Pancreas (tissue), 10 donors: ENCODE measurements around the gene ACBD4. TPM values are rescaled to one million over a fixed set of nuclear protein-coding genes. Genes with fewer than 3 reads are reported as not detected.

ENCODE experiments used
- ATAC-seq, 4 donors: fragments of 200-7000 bp; cut with Tn5 transposase; one replicate each; pipeline versions ENCODE4 v1.8.0 to v1.9.1; 2020; ENCODE audit warnings: mild to moderate bottlenecking in 4 of 4, moderate library complexity in 4 of 4
- DNase-seq, 6 donors: peaks; one replicate each; pipeline ENCODE4 v3.0.0-alpha.2; 2020
- FAIRE-seq: peaks from 2 replicates; lab custom pipeline; 2012; peaks lifted over from hg19 to GRCh38; lab: Jason Lieb, UNC
- H3K27ac ChIP-seq, 4 donors: fragments of 200-600 bp; sonication (generic); 1 replicate in 3 of 4; 2 replicates in 1 of 4; pipeline versions ENCODE4 v1.5.0 to v1.8.0; 2020
- H3K27me3 ChIP-seq, 4 donors: fragments of 200-600 bp; one replicate each; pipeline ENCODE4 v1.8.0; 2021
- H3K36me3 ChIP-seq, 3 donors: fragments of 200-600 bp; sonication (generic) in 1 of 3; one replicate each; pipeline versions ENCODE4 v1.5.0 to v1.8.0; 2020 to 2021
- H3K4me1 ChIP-seq, 3 donors: fragments of 200-600 bp; one replicate each; pipeline ENCODE4 v1.8.0; 2021
- H3K4me3 ChIP-seq, 4 donors: fragments of 200-600 bp; sonication (generic) in 2 of 4; one replicate each; pipeline versions ENCODE4 v1.5.0 to v1.8.0; 2020 to 2021
- H3K9me3 ChIP-seq, 4 donors: fragments of 200-600 bp; one replicate each; pipeline ENCODE4 v1.8.0; 2021
- CTCF ChIP-seq, 4 donors: fragments of 200-600 bp; sonication (generic) in 3 of 4; IDR thresholded peaks; one replicate each; pipeline versions ENCODE4 v1.5.0 to v1.8.0; 2021; ENCODE audit warnings: antibody characterized with exemption in 4 of 4
- WGBS, 2 donors: extraction: QIAGEN DNeasy Blood & Tissue Kit; methylation state at CpG; one replicate each; pipeline ENCODE4 v1.1.7; 2013; 5-methylcytosine and 5-hydroxymethylcytosine counted together
- intact Hi-C, 3 donors: fragments of 100-400 bp; cut with DNase I; formaldehyde crosslinking; loops; one replicate each; pipeline versions ENCODE4 v1.11.1 to v1.14.2; 2022
- polyA plus RNA-seq, 2 donors: library from polyadenylated mRNA; stranded (reverse); fragments of 200-250 nt; gene quantifications; one replicate each; pipeline ENCODE4 v1.2.3, GENCODE V29; 2013
- total RNA-seq, 6 donors: library from RNA; stranded (reverse); fragmentation: NEBNext Ultra II Directional in 4 of 6; extraction: Animal tissue kit (Norgen Biotek cat#: 25700) in 4 of 6; gene quantifications; one replicate each; pipeline versions ENCODE4 v1.2.1 to v1.2.4, GENCODE V29; 2021 to 2023
- donor health status: healthy with polysubstance abuse.
- donor health status: DM: no; HTN: no; CAD: no; lungs with moderate emphysema.
- donor health status: DM: no; HTN: no; CAD: no.
- donor health status: control.
- donor health status: control.
- donor health status: Bipolar disorder and iron deficiency.
- donor health status: DM: yes; HTN: yes; CAD: no.
- donor health status: DM: no; HTN: no; CAD: no.
- donor health status: DM: no; HTN: no; CAD: no.
- donor health status: DM: yes; HTN: yes; CAD: no.

ACBD4 gene
- total and polyA plus RNA-seq, 8 donors: 10.6 to 39.0 (median 13.8) TPM

- 86 to 87% methylated on average over 5 of the region's 5 CpGs for WGBS, 2 donors
- Histone ChIP-seq H3K27ac (no peak overlapping the region), H3K9me3 (no peaks in the 10 kb centered on the region), H3K27me3 (no peaks in the 10 kb centered on the region), H3K36me3 (peaks cover 0 to 65% (median 37%) of the 10 kb centered on the region in 3 donors), H3K4me3 (no peak overlapping the region), H3K4me1 (no peaks in the 10 kb centered on the region)
- FAIRE-seq (no peak), ATAC-seq (no peak), DNase-seq (no peak)
- intact Hi-C loops: no loop called here
- no peak for TF ChIP-seq CTCF (IDR thresholded peaks at IDR 0.05)
Measured at GRCh38 chr17:45106096-45106495, 29.4 kb upstream of the ACBD4 start.

- intact Hi-C loops: no loop called here
- no peak for ATAC-seq
- Histone ChIP-seq H3K27me3 (no peaks in the 10 kb centered on the region), H3K9me3 (no peaks in the 10 kb centered on the region), H3K4me1 (no peaks in the 10 kb centered on the region), H3K36me3 (peaks cover 0 to 65% (median 37%) of the 10 kb centered on the region in 3 donors), H3K4me3 (no peak overlapping the region), H3K27ac (no peak overlapping the region)
- no peak for TF ChIP-seq CTCF (IDR thresholded peaks at IDR 0.05)
- 85 to 87% methylated on average over 5 of the region's 5 CpGs for WGBS, 2 donors
- no peak for FAIRE-seq
- DNase-seq: no peak
Measured at GRCh38 chr17:45106582-45106981, 28.9 kb upstream of the ACBD4 start.

GRCh38 chr17:45107293-45108010 lies 28.0 kb upstream of the ACBD4 start:
- no peak for ATAC-seq
- no peaks in the 10 kb centered on the region for H3K4me1 ChIP-seq
- intact Hi-C loops: no loop called here
- no peak overlapping the region for H3K4me3 ChIP-seq
- peaks cover 0 to 62% (median 37%) of the 10 kb centered on the region in 3 donors for H3K36me3 ChIP-seq
- H3K27ac ChIP-seq: no peak overlapping the region
- no peaks in the 10 kb centered on the region for H3K27me3 ChIP-seq
- no peak for DNase-seq
- no peak for TF ChIP-seq CTCF (IDR thresholded peaks at IDR 0.05)
- H3K9me3 ChIP-seq: no peaks in the 10 kb centered on the region
- WGBS, 2 donors: 84 to 87% methylated on average over 13 of the region's 13 CpGs
- FAIRE-seq: no peak

GRCh38 chr17:45108051-45108450 lies 27.4 kb upstream of the ACBD4 start:
- H3K36me3 ChIP-seq: peaks cover 0 to 56% (median 31%) of the 10 kb centered on the region in 3 donors
- intact Hi-C loops: no loop called here
- no peak for FAIRE-seq
- H3K27me3 ChIP-seq: no peaks in the 10 kb centered on the region
- H3K4me3 ChIP-seq: no peak overlapping the region
- DNase-seq: no peak
- 73 to 84% methylated on average over 9 of the region's 9 CpGs for WGBS, 2 donors
- TF ChIP-seq CTCF (IDR thresholded peaks at IDR 0.05): no peak
- ATAC-seq: no peak
- H3K27ac ChIP-seq: no peak overlapping the region
- H3K9me3 ChIP-seq: no peaks in the 10 kb centered on the region
- H3K4me1 ChIP-seq: no peaks in the 10 kb centered on the region
